Mucosa of descending colon (tissue), 3 donors: ENCODE data around the gene SPATA1. TPM values are rescaled to one million over a fixed set of nuclear protein-coding genes. Genes with fewer than 3 reads are reported as not detected.
"Not testable (repeated sequence)": the region's sequence is repeated elsewhere in the genome, so short reads cannot be mapped to it uniquely, and the experiment has no call there.

Experiments used
- ATAC-seq: fragments of 200-7000 bp; cut with Tn5 transposase; one replicate; pipeline ENCODE4 v1.9.1; 2020; ENCODE audit warnings: mild to moderate bottlenecking, moderate library complexity
- DNase-seq, 3 donors: peaks; one replicate each; pipeline ENCODE4 v3.0.0-alpha.2; 2020
- H3K36me3 ChIP-seq: fragments of 200-600 bp; one replicate; pipeline ENCODE4 v1.8.0; 2021; ENCODE audit warnings: low read depth, mild to moderate bottlenecking
- H3K4me1 ChIP-seq: fragments of 200-600 bp; one replicate; pipeline ENCODE4 v1.8.0; 2021; ENCODE audit warnings: low read depth, mild to moderate bottlenecking
- H3K4me3 ChIP-seq: fragments of 200-600 bp; one replicate; pipeline ENCODE4 v1.8.0; 2021; ENCODE audit warnings: mild to moderate bottlenecking
- H3K9me3 ChIP-seq: fragments of 200-600 bp; one replicate; pipeline ENCODE4 v1.8.0; 2021; ENCODE audit warnings: mild to moderate bottlenecking
- CTCF ChIP-seq: fragments of 200-600 bp; IDR thresholded peaks from one replicate; pipeline ENCODE4 v1.8.0; 2022; ENCODE audit warnings: antibody characterized with exemption, mild to moderate bottlenecking
- intact Hi-C, 2 donors: fragments of 100-400 bp; cut with DNase I in 1 of 2; cut with micrococcal nuclease in 1 of 2; formaldehyde crosslinking; loops; one replicate each; pipeline versions ENCODE4 v1.11.0 to v1.11.1; 2022; cut with DNase I, micrococcal nuclease
- total RNA-seq, 3 donors: library from RNA; stranded (reverse); fragmentation: NEBNext Ultra II Directional in 2 of 3; extraction: Animal tissue kit (Norgen Biotek cat#: 25700) in 2 of 3; gene quantifications; one replicate each; pipeline versions ENCODE4 v1.2.1 to v1.2.4, GENCODE V29; 2021 to 2023
- donor health status: DM: no; HTN: no; CAD: no; lungs with moderate emphysema.
- donor health status: DM: no; HTN: no; CAD: no.
- donor health status: DM: no; HTN: yes; CAD: no.

SPATA1 gene
- total RNA-seq, 3 donors from 2014 or later: 2.0 to 3.8 (median 3.5) TPM

GRCh38 chr1:84584126-84584525, 77.9 kb downstream of the SPATA1 start:
- no peak for TF ChIP-seq CTCF
- ATAC-seq (no peak), DNase-seq (no peak)
- no peak overlapping the region for H3K4me3 ChIP-seq
- H3K9me3 ChIP-seq: no peaks in the 10 kb centered on the region
- no peaks in the 10 kb centered on the region for H3K36me3 ChIP-seq
- H3K4me1 ChIP-seq: no peaks in the 10 kb centered on the region
- intact Hi-C loops: no loop called here

GRCh38 chr1:84585803-84586202, 79.6 kb downstream of the SPATA1 start:
- no peak overlapping the region for H3K4me3 ChIP-seq
- no peak for ATAC-seq
- intact Hi-C loops: no loop called here
- H3K9me3 ChIP-seq: no peaks in the 10 kb centered on the region
- H3K4me1 ChIP-seq: no peaks in the 10 kb centered on the region
- no peak for TF ChIP-seq CTCF
- no peaks in the 10 kb centered on the region for H3K36me3 ChIP-seq
- no peak for DNase-seq

- no peaks in the 10 kb centered on the region for H3K9me3 ChIP-seq
- no peak for TF ChIP-seq CTCF
- no peak overlapping the region for H3K4me3 ChIP-seq
- ATAC-seq: no peak
- no peak for DNase-seq
- H3K36me3 ChIP-seq: no peaks in the 10 kb centered on the region
- intact Hi-C loops: no loop called here
- no peaks in the 10 kb centered on the region for H3K4me1 ChIP-seq
These were observed 80.9 kb downstream of the SPATA1 start for GRCh38 chr1:84587099-84587498.

GRCh38 chr1:84594959-84595358, 88.8 kb downstream of the SPATA1 start:
- DNase-seq, intact Hi-C loops, H3K4me1 ChIP-seq: not testable (repeated sequence)

GRCh38 chr1:84597011-84597410, 90.8 kb downstream of the SPATA1 start:
- no peak for DNase-seq
- Histone ChIP-seq H3K4me1 (no peaks in the 10 kb centered on the region), H3K36me3 (no peaks in the 10 kb centered on the region), H3K9me3 (no peaks in the 10 kb centered on the region), H3K4me3 (no peak overlapping the region)
- no peak for ATAC-seq
- intact Hi-C loops: no loop called here
- no peak for TF ChIP-seq CTCF

More at GRCh38 chr1:84594959-84595358, 88.8 kb downstream of the SPATA1 start:
- H3K9me3 ChIP-seq, ATAC-seq, H3K36me3 ChIP-seq, H3K4me3 ChIP-seq: not testable (repeated sequence)

- intact Hi-C loops: no loop called here
- TF ChIP-seq CTCF: no peak
- DNase-seq: no peak
- H3K4me1 ChIP-seq: no peaks in the 10 kb centered on the region
- H3K9me3 ChIP-seq: no peaks in the 10 kb centered on the region
- no peaks in the 10 kb centered on the region for H3K36me3 ChIP-seq
- ATAC-seq: no peak
- H3K4me3 ChIP-seq: no peak overlapping the region
These were observed 92.2 kb downstream of the SPATA1 start for GRCh38 chr1:84598418-84598817.
